Endothelial cell of umbilical vein (primary cell): ENCODE measurements around the gene DPF3. TPM values are rescaled to one million over a fixed set of nuclear protein-coding genes. Genes with fewer than 3 reads are reported as not detected.

ENCODE experiments used
- BruUV-seq: library from RNA; stranded (reverse); fragments of 400-500 nt; replicated peaks from 2 replicates; lab custom pipeline; 2021; lab: Mats Ljungman, UMichigan
- CTCF ChIA-PET: fragments of 300-600, 350-600 bp; sonication (Branson Sonifier 250); formaldehyde crosslinking; loops from one replicate; lab custom pipeline; 2021; ENCODE audit warnings: antibody characterized with exemption, inconsistent platforms; lab: Charles Lee
- POLR2A ChIA-PET: fragments of 300-600, 350-600 bp; sonication (Branson Sonifier 250); formaldehyde crosslinking; loops from one replicate; lab custom pipeline; 2021; ENCODE audit warnings: antibody characterized with exemption, inconsistent platforms; lab: Charles Lee
- DNase-seq: peaks from one replicate; pipeline ENCODE4 v3.0.0-alpha.2; 2011; ENCODE audit warnings: low read depth, low spot score
- FAIRE-seq: peaks from 2 replicates; lab custom pipeline; 2011; peaks lifted over from hg19 to GRCh38; lab: Jason Lieb, UNC
- H2AFZ ChIP-seq: 2 replicates; pipeline ENCODE4 v1.6.0; 2012; ENCODE audit warnings: low read depth, low read length, control low read depth, inconsistent platforms
- H3K27ac ChIP-seq: 2 replicates; pipeline ENCODE4 v1.5.1; 2011; ENCODE audit warnings: low read depth, mild to moderate bottlenecking, control low read depth, low read length, moderate library complexity; ENCODE audit not compliant: insufficient read depth
- H3K27me3 ChIP-seq, 2 experiments: 2 replicates each; pipeline versions ENCODE4 v1.6.0 to v1.6.1; 2011; ENCODE audit warnings: low read length in 2 of 2, mixed read lengths in 1 of 2; ENCODE audit not compliant: control insufficient read depth in 2 of 2, insufficient read depth in 2 of 2
- H3K36me3 ChIP-seq, 2 experiments: 2 replicates in 1 of 2; 3 replicates in 1 of 2; pipeline ENCODE4 v1.5.1; 2011; ENCODE audit warnings: low read length in 2 of 2, mild to moderate bottlenecking in 1 of 2, moderate library complexity in 1 of 2; ENCODE audit not compliant: control insufficient read depth in 2 of 2, insufficient read depth in 2 of 2; ENCODE audit errors: extremely low read depth in 1 of 2
- H3K4me1 ChIP-seq: 3 replicates; pipeline ENCODE4 v1.5.1; 2011; ENCODE audit warnings: mild to moderate bottlenecking, low read length; ENCODE audit not compliant: control insufficient read depth, insufficient read depth; ENCODE audit errors: extremely low read depth
- H3K4me2 ChIP-seq: 2 replicates; pipeline ENCODE4 v1.6.1; 2011; ENCODE audit warnings: low read length, control low read depth, mixed read lengths; ENCODE audit not compliant: insufficient read depth
- H3K4me3 ChIP-seq, 3 experiments: fragments of 200-600 bp in 1 of 3; sonication (generic), shearing (Covaris generic) in 1 of 3; replicated peaks in 1 of 3; 2 replicates each; pipeline ENCODE4 v1.5.1; 2011 to 2016; ENCODE audit warnings: control low read depth in 3 of 3, low read length in 3 of 3, mild to moderate bottlenecking in 2 of 3, inconsistent platforms in 1 of 3, low read depth in 1 of 3, moderate library complexity in 1 of 3; ENCODE audit not compliant: insufficient read depth in 1 of 3
- H3K79me2 ChIP-seq: 2 replicates; pipeline ENCODE4 v1.6.0; 2012; ENCODE audit warnings: low read length, inconsistent platforms; ENCODE audit not compliant: control insufficient read depth, insufficient read depth
- H3K9ac ChIP-seq: replicated peaks from 2 replicates; pipeline ENCODE3; 2011; ENCODE audit warnings: low read length, control low read depth; ENCODE audit not compliant: insufficient read depth; ENCODE audit errors: extremely low read depth
- H3K9me1 ChIP-seq: replicated peaks from 3 replicates; pipeline ENCODE4 v1.6.0; 2011; ENCODE audit warnings: mild to moderate bottlenecking, low read length; ENCODE audit not compliant: control insufficient read depth, insufficient read depth; ENCODE audit errors: extremely low read depth
- H3K9me3 ChIP-seq: replicated peaks from 2 replicates; pipeline ENCODE4 v1.5.1; 2012; ENCODE audit warnings: low read length, inconsistent platforms; ENCODE audit not compliant: control insufficient read depth, insufficient read depth
- H4K20me1 ChIP-seq: replicated peaks from 2 replicates; pipeline ENCODE3; 2011; ENCODE audit warnings: mild to moderate bottlenecking, low read length; ENCODE audit not compliant: control insufficient read depth, insufficient read depth; ENCODE audit errors: extremely low read depth
- CTCF ChIP-seq, 2 donors: IDR thresholded peaks; 1 replicate in 1 of 2; 2 replicates in 1 of 2; pipeline ENCODE4 v1.5.1; 2011; ENCODE audit warnings: low read length in 2 of 2, mild to moderate bottlenecking in 2 of 2, moderate library complexity in 2 of 2, control low read depth in 1 of 2, inconsistent platforms in 1 of 2, low read depth in 1 of 2; ENCODE audit not compliant: insufficient read depth in 1 of 2; ENCODE audit errors: extremely low read depth in 1 of 2
- EZH2 ChIP-seq: IDR thresholded peaks from 2 replicates; pipeline ENCODE4 v1.6.1; 2012; ENCODE audit warnings: borderline replicate concordance, low read depth, mild to moderate bottlenecking, moderate library complexity, low read length, inconsistent platforms; ENCODE audit not compliant: severe bottlenecking
- FOS ChIP-seq: IDR thresholded peaks from 2 replicates; pipeline ENCODE4 v1.6.1; 2011; ENCODE audit warnings: mild to moderate bottlenecking, low read length, moderate library complexity, borderline replicate concordance; ENCODE audit not compliant: insufficient read depth
- GATA2 ChIP-seq: IDR thresholded peaks from 2 replicates; pipeline ENCODE4 v1.7.0; 2011; ENCODE audit warnings: low read depth, mild to moderate bottlenecking, moderate library complexity, mixed read lengths, low read length; ENCODE audit not compliant: insufficient read length, insufficient read depth
- JUN ChIP-seq: IDR thresholded peaks from 2 replicates; pipeline ENCODE4 v1.6.1; 2011; ENCODE audit warnings: borderline replicate concordance, low read depth; ENCODE audit not compliant: insufficient read length, insufficient read depth
- MAX ChIP-seq: IDR thresholded peaks from 2 replicates; pipeline ENCODE4 v1.6.1; 2011; ENCODE audit not compliant: insufficient read depth, insufficient read length
- MYC ChIP-seq: IDR thresholded peaks from one replicate; pipeline ENCODE4 v1.6.1; 2011; ENCODE audit warnings: mild to moderate bottlenecking, low read depth, low read length
- POLR2A ChIP-seq: IDR thresholded peaks from 2 replicates; pipeline ENCODE4 v1.6.1; 2012; ENCODE audit warnings: low read depth, mild to moderate bottlenecking, control low read depth, low read length
- POLR2AphosphoS5 ChIP-seq: IDR thresholded peaks from 2 replicates; pipeline ENCODE4 v1.6.1; 2012; ENCODE audit warnings: low read depth, mild to moderate bottlenecking, control low read depth, low read length, moderate library complexity; ENCODE audit not compliant: insufficient read depth
- dilution Hi-C: fragments of 300-500 bp; cut with MboI; formaldehyde crosslinking; loops from one replicate; pipeline ENCODE4 v1.15.0; 2019; ENCODE audit warnings: low sequenced_read_pairs; ENCODE audit not compliant: extremely low pct_ligation_motif_present
- intact Hi-C: fragments of 100-400 bp; cut with micrococcal nuclease; formaldehyde crosslinking; loops from one replicate; pipeline ENCODE4 v1.10.0; 2022
- polyA plus RNA-seq, 4 experiments: library from polyadenylated mRNA; depleted of rRNA in 3 of 4; stranded (reverse) in 3 of 4; unstranded in 1 of 4; fragments of >200 nt; gene quantifications; 2 replicates each; pipeline versions ENCODE4 v1.2.1 to v1.2.3, GENCODE V29; 2011 to 2012; ENCODE audit warnings: missing spikeins in 1 of 4
- total RNA-seq: library from RNA; stranded (reverse); gene quantifications from 2 replicates; pipeline ENCODE4 v1.2.3, GENCODE V29; 2021

DPF3 gene
- total and polyA plus RNA-seq, 2 donors (not counting 3 experiments of a cell fraction or from before 2014, with no cell fraction given) = 2.4 to 3.5 TPM

- no peaks in the 10 kb centered on the region for H3K27me3 ChIP-seq
- H3K4me3 ChIP-seq = no peak overlapping the region
- H3K9me3 ChIP-seq = no peaks in the 10 kb centered on the region
- intact Hi-C loops = no loop called here
- H3K9ac ChIP-seq = no peak overlapping the region
- ChIA-PET CTCF (interaction anchor here (0.9 kb wide), 1 partner anchor 296 kb away, joined by 4 read pairs; no protein-coding TSS in a partner anchor), POLR2A (no interaction called here)
- no peak for DNase-seq
- dilution Hi-C loops = no loop called here
- no peak for FAIRE-seq
- H3K36me3 ChIP-seq = no peaks in the 10 kb centered on the region
- H3K4me1 ChIP-seq = no peaks in the 10 kb centered on the region
- H4K20me1 ChIP-seq = no peaks in the 10 kb centered on the region
- no TSS peak for BruUV-seq
- TF ChIP-seq CTCF (IDR thresholded peaks at IDR 0.05; ENCODE audit: extremely low read depth in 1 of 2, insufficient read depth in 1 of 2, low read depth in 1 of 2, low read length in 2 of 2) (no peak), MYC (no peak), POLR2A (no peak), GATA2 (no peak), FOS (no peak), EZH2 (no peak)
- no peak overlapping the region for H3K4me2 ChIP-seq
- no peak overlapping the region for H3K27ac ChIP-seq
- H2AFZ ChIP-seq = no peak overlapping the region
- H3K9me1 ChIP-seq = no peaks in the 10 kb centered on the region
- no peaks in the 10 kb centered on the region for H3K79me2 ChIP-seq
Measured at GRCh38 chr14:72810201-72810600, 83.7 kb downstream of the DPF3 start.

GRCh38 chr14:72809063-72809462 lies 84.8 kb downstream of the DPF3 start:
- POLR2A ChIA-PET = no interaction called here
- Histone ChIP-seq H3K4me1 (peaks cover 5% of the 10 kb centered on the region), H3K27ac (no peak overlapping the region), H3K9me3 (no peaks in the 10 kb centered on the region), H3K79me2 (no peaks in the 10 kb centered on the region), H3K4me2 (no peak overlapping the region), H3K9ac (no peak overlapping the region), H4K20me1 (no peaks in the 10 kb centered on the region), H3K9me1 (no peaks in the 10 kb centered on the region), H3K36me3 (no peaks in the 10 kb centered on the region), H2AFZ (no peak overlapping the region), H3K27me3 (no peaks in the 10 kb centered on the region), H3K4me3 (no peak overlapping the region)
- dilution Hi-C loops = no loop called here
- no TSS peak for BruUV-seq
- TF ChIP-seq MAX = no peak
- TF ChIP-seq EZH2 = no peak
- TF ChIP-seq JUN = no peak
- no peak for TF ChIP-seq POLR2AphosphoS5
- no peak for TF ChIP-seq FOS
- TF ChIP-seq MYC = no peak
- TF ChIP-seq CTCF (IDR thresholded peaks at IDR 0.05; ENCODE audit: extremely low read depth in 1 of 2, insufficient read depth in 1 of 2, low read depth in 1 of 2, low read length in 2 of 2) = no peak
- no peak for TF ChIP-seq GATA2
- TF ChIP-seq POLR2A = no peak
- CTCF ChIA-PET = interaction anchor here (1.2 to 1.6 kb wide), 3 partner anchors 10 to 292 kb away, joined by 3 to 5 read pairs (median 3); no protein-coding TSS in a partner anchor
- intact Hi-C loops = no loop called here
- FAIRE-seq (no peak), DNase-seq (no peak)
